SK-N-MC (cell line): ENCODE results near the gene UQCC2.

ENCODE experiments used
- DNase-seq: peaks from one replicate; pipeline ENCODE4 v3.0.0-alpha.2; 2011; ENCODE audit warnings: low read depth, low spot score
- H3K27ac ChIP-seq: fragments of 200-600 bp; sonication (generic); 2 replicates; pipeline ENCODE4 v1.5.1; 2016; ENCODE audit warnings: mixed run types
- H3K36me3 ChIP-seq: fragments of 200-600 bp; sonication (generic); 2 replicates; pipeline ENCODE4 v1.6.1; 2017; ENCODE audit warnings: antibody characterized with exemption, low read length, mixed read lengths; ENCODE audit not compliant: insufficient read depth
- H3K4me3 ChIP-seq: fragments of 200-600 bp; sonication (generic); 2 replicates; pipeline ENCODE4 v1.5.1; 2016
- H3K9ac ChIP-seq: fragments of 200-600 bp; sonication (generic); 2 replicates; pipeline ENCODE4 v1.8.0; 2017; ENCODE audit warnings: mixed run types, mixed read lengths; ENCODE audit not compliant: insufficient read length
- H3K9me3 ChIP-seq: fragments of 200-600 bp; sonication (generic); 2 replicates; pipeline ENCODE4 v1.6.1; 2017; ENCODE audit warnings: low read depth, mild to moderate bottlenecking, antibody characterized with exemption, low read length, moderate library complexity, mixed read lengths
- EZH2 ChIP-seq: fragments of 200-600 bp; sonication (generic); IDR thresholded peaks from one replicate; pipeline ENCODE4 v1.6.1; 2017; ENCODE audit warnings: antibody characterized with exemption
- FOXP2 ChIP-seq: optimal IDR thresholded peaks from 2 replicates; pipeline ENCODE3; 2011; ENCODE audit warnings: mild to moderate bottlenecking, moderate library complexity; ENCODE audit not compliant: insufficient read depth; ENCODE audit errors: extremely low read length, control extremely low read depth
- POLR2AphosphoS5 ChIP-seq: IDR thresholded peaks from 2 replicates; pipeline ENCODE4 v1.6.1; 2012; ENCODE audit warnings: mild to moderate bottlenecking, low read depth, low read length, borderline replicate concordance

UQCC2 gene

GRCh38 chr6:33683576-33684427 lies 27.7 kb downstream of the UQCC2 start:
- Histone ChIP-seq H3K4me3 (no peak overlapping the region), H3K27ac (no peak overlapping the region), H3K36me3 (peaks cover 52% of the 10 kb centered on the region; the same call in 1 of the 2 replicates), H3K9me3 (no peaks in the 10 kb centered on the region), H3K9ac (no peak overlapping the region)
- DNase-seq = no peak
- TF ChIP-seq FOXP2 (no peak), POLR2AphosphoS5 (no peak), EZH2 (no peak)

- DNase-seq = no peak
Observed at GRCh38 chr6:33683051-33683571, 28.4 kb downstream of the UQCC2 start.

GRCh38 chr6:33682341-33682740 lies 29.2 kb downstream of the UQCC2 start:
- Histone ChIP-seq H3K27ac (no peak overlapping the region), H3K4me3 (no peak overlapping the region), H3K9ac (no peak overlapping the region), H3K36me3 (peaks cover 57% of the 10 kb centered on the region; the same call in 1 of the 2 replicates), H3K9me3 (no peaks in the 10 kb centered on the region)
- TF ChIP-seq POLR2AphosphoS5 = no peak
- TF ChIP-seq EZH2 = no peak
- TF ChIP-seq FOXP2 = no peak
- no peak for DNase-seq

More at GRCh38 chr6:33683051-33683571, 28.4 kb downstream of the UQCC2 start:
- Histone ChIP-seq H3K36me3 (peaks cover 53% of the 10 kb centered on the region; the same call in 1 of the 2 replicates), H3K4me3 (no peak overlapping the region), H3K27ac (no peak overlapping the region), H3K9ac (no peak overlapping the region), H3K9me3 (no peaks in the 10 kb centered on the region)
- no peak for TF ChIP-seq FOXP2
- TF ChIP-seq POLR2AphosphoS5 = no peak
- TF ChIP-seq EZH2 = no peak

GRCh38 chr6:33679761-33680160 lies 31.7 kb downstream of the UQCC2 start:
- DNase-seq = no peak
- TF ChIP-seq POLR2AphosphoS5 = no peak
- TF ChIP-seq FOXP2 = no peak
- TF ChIP-seq EZH2 = no peak
- Histone ChIP-seq H3K9me3 (no peaks in the 10 kb centered on the region), H3K27ac (no peak overlapping the region), H3K4me3 (no peak overlapping the region), H3K9ac (no peak overlapping the region), H3K36me3 (peaks cover 46% of the 10 kb centered on the region; the same call in 1 of the 2 replicates)

- Histone ChIP-seq H3K9me3 (no peaks in the 10 kb centered on the region), H3K4me3 (no peak overlapping the region), H3K36me3 (peaks cover 39% of the 10 kb centered on the region; the same call in 1 of the 2 replicates), H3K9ac (no peak overlapping the region), H3K27ac (no peak overlapping the region)
- no peak for DNase-seq
- TF ChIP-seq POLR2AphosphoS5 (no peak), EZH2 (no peak), FOXP2 (no peak)
Observed at GRCh38 chr6:33678932-33679490, 32.5 kb downstream of the UQCC2 start.

GRCh38 chr6:33678233-33678931 lies 33.1 kb downstream of the UQCC2 start:
- H3K36me3 ChIP-seq = peaks cover 36% of the 10 kb centered on the region; the same call in 1 of the 2 replicates
- no peaks in the 10 kb centered on the region for H3K9me3 ChIP-seq
- DNase-seq = no peak
- H3K27ac ChIP-seq = no peak overlapping the region
- no peak for TF ChIP-seq POLR2AphosphoS5
- TF ChIP-seq EZH2 = no peak
- H3K9ac ChIP-seq = no peak overlapping the region
- no peak overlapping the region for H3K4me3 ChIP-seq

- TF ChIP-seq POLR2AphosphoS5 (no peak), FOXP2 (no peak), EZH2 (no peak)
- no peak overlapping the region for H3K27ac ChIP-seq
- DNase-seq = no peak
- no peak overlapping the region for H3K4me3 ChIP-seq
- no peak overlapping the region for H3K9ac ChIP-seq
- peaks cover 33% of the 10 kb centered on the region; the same call in 1 of the 2 replicates for H3K36me3 ChIP-seq
- H3K9me3 ChIP-seq = no peaks in the 10 kb centered on the region
Observed at GRCh38 chr6:33677689-33678088, 33.8 kb downstream of the UQCC2 start.
